K562 (cell line): ENCODE measurements around the gene GPX6. TPM values are rescaled to one million over a fixed set of nuclear protein-coding genes. Genes with fewer than 3 reads are reported as not detected.

Experiments used
- CBX1 ChIP-seq: sonication (generic); IDR thresholded peaks from 2 replicates; pipeline ENCODE4 v1.6.1; 2016; ENCODE audit warnings: antibody characterized with exemption, low read depth, mild to moderate bottlenecking
- CBX5 ChIP-seq: IDR thresholded peaks from 2 replicates; pipeline ENCODE4 v1.6.1; 2014; ENCODE audit warnings: low read depth, borderline replicate concordance
- CEBPB ChIP-seq: fragments of 450-650 bp; IDR thresholded peaks from 2 replicates; pipeline ENCODE4 v1.6.1; 2016; ENCODE audit warnings: missing genetic modification characterization, missing compliant biosample characterization
- CHD1 ChIP-seq: fragments of 200-600 bp; sonication (generic); IDR thresholded peaks from one replicate; pipeline ENCODE4 v1.6.1; 2012; ENCODE audit warnings: mild to moderate bottlenecking, moderate library complexity, low read length, inconsistent platforms
- E2F3 ChIP-seq: fragments of 250-450 bp; sonication (Bioruptor Pico); IDR thresholded peaks from 2 replicates; pipeline ENCODE4 v1.4.0; 2020; ENCODE audit warnings: mild to moderate bottlenecking
- ELF2 ChIP-seq: fragments of 250-450 bp; sonication (Bioruptor Pico); IDR thresholded peaks from 2 replicates; pipeline ENCODE4 v1.5.0; 2021; ENCODE audit warnings: mild to moderate bottlenecking
- HNRNPL ChIP-seq: fragments of 200-400 bp; formaldehyde crosslinking; IDR thresholded peaks from 2 replicates; pipeline ENCODE4 v1.6.1; 2017; ENCODE audit warnings: low read depth, mild to moderate bottlenecking, low read length
- MAFG ChIP-seq: fragments of 450-650 bp; conservative IDR thresholded peaks from 2 replicates; pipeline ENCODE4 v1.6.1; 2016; ENCODE audit warnings: missing genetic modification characterization, missing compliant biosample characterization
- NR3C1 ChIP-seq: sonication (generic); formaldehyde crosslinking; IDR thresholded peaks from 2 replicates; pipeline ENCODE4 v1.8.1; 2022; ENCODE audit warnings: missing genetic modification reagents
- RBM15 ChIP-seq: fragments of 200-400 bp; formaldehyde crosslinking; IDR thresholded peaks from 2 replicates; pipeline ENCODE4 v1.6.1; 2018; ENCODE audit warnings: mild to moderate bottlenecking, low read length, moderate library complexity; ENCODE audit not compliant: insufficient read depth
- TSC22D4 ChIP-seq: fragments of 450-650 bp; IDR thresholded peaks from 2 replicates; pipeline ENCODE4 v1.6.1; 2016; ENCODE audit warnings: missing genetic modification characterization, missing biosample characterization, control low read depth
- XRCC4 ChIP-seq: IDR thresholded peaks from one replicate; pipeline ENCODE4 v1.6.1; 2011; ENCODE audit not compliant: insufficient read depth, insufficient read length; ENCODE audit errors: extremely low read depth
- YBX1 ChIP-seq: fragments of 450-650 bp; IDR thresholded peaks from 2 replicates; pipeline ENCODE4 v1.7.1; 2016; ENCODE audit warnings: mild to moderate bottlenecking
- ZBTB17 ChIP-seq: fragments of 450-650 bp; formaldehyde crosslinking; IDR thresholded peaks from 2 replicates; pipeline ENCODE4 v1.4.0; 2020; ENCODE audit warnings: mild to moderate bottlenecking
- ZNF444 ChIP-seq: fragments of 250-450 bp; sonication (Bioruptor Pico); IDR thresholded peaks from 2 replicates; pipeline ENCODE4 v1.4.0; 2020; ENCODE audit warnings: mild to moderate bottlenecking, moderate library complexity
- ZNF586 ChIP-seq: fragments of 450-650 bp; formaldehyde crosslinking; conservative IDR thresholded peaks from 2 replicates; pipeline ENCODE4 v1.4.0; 2020; ENCODE audit warnings: mild to moderate bottlenecking, moderate library complexity
- polyA plus RNA-seq, 8 experiments: library from polyadenylated mRNA; depleted of rRNA in 4 of 8; stranded (reverse) in 5 of 8; unstranded in 3 of 8; fragments of >200 nt; fragmentation: Nextera tagmentation in 2 of 8; fragmentation: Illumina TruSeq in 1 of 8; extraction: Ambion mirVana in 2 of 8; extraction: Trizol in 1 of 8; gene quantifications; 2 replicates each; pipeline versions ENCODE4 v1.2.1 to v1.2.3, GENCODE V29; 2011 to 2014; ENCODE audit warnings: inconsistent platforms in 1 of 8, missing spikeins in 1 of 8
- total RNA-seq, 7 experiments: library from RNA; depleted of rRNA in 6 of 7; stranded (reverse); fragments of >200 nt in 6 of 7; fragmentation: Illumina TruSeq in 2 of 7; extraction: Trizol in 2 of 7; gene quantifications; 2 replicates each; pipeline versions ENCODE4 v1.2.1 to v1.2.3, GENCODE V29; 2011 to 2021; ENCODE audit warnings: low replicate concordance in 1 of 7
- TF ChIP-seq, protein P1 (sequence below): sonication (generic); formaldehyde crosslinking; IDR thresholded peaks from 2 replicates; pipeline ENCODE4 v1.8.1; 2023; ENCODE audit warnings: missing genetic modification reagents, mild to moderate bottlenecking, borderline replicate concordance
- TF ChIP-seq, protein P2 (sequence below): IDR thresholded peaks from 2 replicates; pipeline ENCODE4 v1.6.1; 2016; ENCODE audit warnings: missing genetic modification characterization, missing compliant biosample characterization
- TF ChIP-seq, protein P3 (sequence below): sonication (generic); formaldehyde crosslinking; IDR thresholded peaks from 2 replicates; pipeline ENCODE4 v1.8.0; 2022; ENCODE audit warnings: missing genetic modification reagents, mild to moderate bottlenecking, moderate library complexity, borderline replicate concordance

GPX6 gene
- total and polyA plus RNA-seq, 9 of the 15 experiments (the other 6 are each of a cell fraction or from before 2014, with no cell fraction given) = not detected

DNA sequence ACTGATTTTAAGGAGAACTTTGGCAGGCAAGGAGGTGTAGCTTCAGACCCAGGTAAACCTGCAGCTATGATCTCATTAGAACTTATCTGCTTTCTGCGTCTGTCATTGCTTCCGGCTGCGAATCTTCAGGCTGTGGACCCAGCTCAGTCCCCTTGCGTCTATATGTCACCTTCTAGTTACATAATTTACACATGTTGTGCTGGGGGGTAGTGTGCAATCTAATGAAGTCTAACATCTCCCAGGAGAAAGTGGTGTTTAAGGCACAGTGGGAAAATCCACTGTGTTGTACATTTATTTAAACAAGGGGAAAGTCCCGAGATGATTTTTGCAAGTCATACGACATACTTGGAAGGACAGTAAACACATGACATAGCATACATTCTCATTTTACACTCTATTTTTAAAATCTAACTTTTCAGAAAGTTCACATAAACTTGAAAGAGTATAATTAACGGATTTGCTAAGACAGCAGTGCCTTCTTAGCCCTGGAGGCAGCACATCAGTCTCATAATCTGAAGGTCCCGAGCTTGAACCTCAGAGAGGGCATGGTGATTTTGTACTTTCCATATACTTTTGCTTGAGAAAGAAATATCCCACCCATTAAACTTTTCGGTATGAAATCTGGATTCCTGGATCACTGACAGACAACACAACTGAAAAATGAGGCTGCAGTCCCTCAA, 35.2 kb downstream of the GPX6 start (continued):
- TF ChIP-seq CBX1 (no peak), XRCC4 (no peak), HNRNPL (no peak), MAFG (peak; percentile 92), ZNF444 (no peak), CHD1 (no peak), NR3C1 (no peak), RBM15 (no peak), CBX5 (no peak), ELF2 (CRISPR knock-in tag) (no peak), E2F3 (CRISPR knock-in tag) (no peak), TSC22D4 (tag) (no peak), YBX1 (no peak), ZNF586 (CRISPR knock-in tag) (no peak), CEBPB (tag) (peak; percentile 49; the same call in 1 of the 2 replicates), ZBTB17 (no peak)
- TF ChIP-seq, protein P1, sequence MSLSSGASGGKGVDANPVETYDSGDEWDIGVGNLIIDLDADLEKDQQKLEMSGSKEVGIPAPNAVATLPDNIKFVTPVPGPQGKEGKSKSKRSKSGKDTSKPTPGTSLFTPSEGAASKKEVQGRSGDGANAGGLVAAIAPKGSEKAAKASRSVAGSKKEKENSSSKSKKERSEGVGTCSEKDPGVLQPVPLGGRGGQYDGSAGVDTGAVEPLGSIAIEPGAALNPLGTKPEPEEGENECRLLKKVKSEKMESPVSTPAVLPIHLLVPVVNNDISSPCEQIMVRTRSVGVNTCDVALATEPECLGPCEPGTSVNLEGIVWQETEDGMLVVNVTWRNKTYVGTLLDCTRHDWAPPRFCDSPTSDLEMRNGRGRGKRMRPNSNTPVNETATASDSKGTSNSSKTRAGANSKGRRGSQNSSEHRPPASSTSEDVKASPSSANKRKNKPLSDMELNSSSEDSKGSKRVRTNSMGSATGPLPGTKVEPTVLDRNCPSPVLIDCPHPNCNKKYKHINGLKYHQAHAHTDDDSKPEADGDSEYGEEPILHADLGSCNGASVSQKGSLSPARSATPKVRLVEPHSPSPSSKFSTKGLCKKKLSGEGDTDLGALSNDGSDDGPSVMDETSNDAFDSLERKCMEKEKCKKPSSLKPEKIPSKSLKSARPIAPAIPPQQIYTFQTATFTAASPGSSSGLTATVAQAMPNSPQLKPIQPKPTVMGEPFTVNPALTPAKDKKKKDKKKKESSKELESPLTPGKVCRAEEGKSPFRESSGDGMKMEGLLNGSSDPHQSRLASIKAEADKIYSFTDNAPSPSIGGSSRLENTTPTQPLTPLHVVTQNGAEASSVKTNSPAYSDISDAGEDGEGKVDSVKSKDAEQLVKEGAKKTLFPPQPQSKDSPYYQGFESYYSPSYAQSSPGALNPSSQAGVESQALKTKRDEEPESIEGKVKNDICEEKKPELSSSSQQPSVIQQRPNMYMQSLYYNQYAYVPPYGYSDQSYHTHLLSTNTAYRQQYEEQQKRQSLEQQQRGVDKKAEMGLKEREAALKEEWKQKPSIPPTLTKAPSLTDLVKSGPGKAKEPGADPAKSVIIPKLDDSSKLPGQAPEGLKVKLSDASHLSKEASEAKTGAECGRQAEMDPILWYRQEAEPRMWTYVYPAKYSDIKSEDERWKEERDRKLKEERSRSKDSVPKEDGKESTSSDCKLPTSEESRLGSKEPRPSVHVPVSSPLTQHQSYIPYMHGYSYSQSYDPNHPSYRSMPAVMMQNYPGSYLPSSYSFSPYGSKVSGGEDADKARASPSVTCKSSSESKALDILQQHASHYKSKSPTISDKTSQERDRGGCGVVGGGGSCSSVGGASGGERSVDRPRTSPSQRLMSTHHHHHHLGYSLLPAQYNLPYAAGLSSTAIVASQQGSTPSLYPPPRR = no peak
- TF ChIP-seq, protein P2, sequence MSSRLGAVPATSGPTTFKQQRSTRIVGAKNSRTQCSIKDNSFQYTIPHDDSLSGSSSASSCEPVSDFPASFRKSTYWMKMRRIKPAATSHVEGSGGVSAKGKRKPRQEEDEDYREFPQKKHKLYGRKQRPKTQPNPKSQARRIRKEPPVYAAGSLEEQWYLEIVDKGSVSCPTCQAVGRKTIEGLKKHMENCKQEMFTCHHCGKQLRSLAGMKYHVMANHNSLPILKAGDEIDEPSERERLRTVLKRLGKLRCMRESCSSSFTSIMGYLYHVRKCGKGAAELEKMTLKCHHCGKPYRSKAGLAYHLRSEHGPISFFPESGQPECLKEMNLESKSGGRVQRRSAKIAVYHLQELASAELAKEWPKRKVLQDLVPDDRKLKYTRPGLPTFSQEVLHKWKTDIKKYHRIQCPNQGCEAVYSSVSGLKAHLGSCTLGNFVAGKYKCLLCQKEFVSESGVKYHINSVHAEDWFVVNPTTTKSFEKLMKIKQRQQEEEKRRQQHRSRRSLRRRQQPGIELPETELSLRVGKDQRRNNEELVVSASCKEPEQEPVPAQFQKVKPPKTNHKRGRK (tag) = no peak
- TF ChIP-seq, protein P3, sequence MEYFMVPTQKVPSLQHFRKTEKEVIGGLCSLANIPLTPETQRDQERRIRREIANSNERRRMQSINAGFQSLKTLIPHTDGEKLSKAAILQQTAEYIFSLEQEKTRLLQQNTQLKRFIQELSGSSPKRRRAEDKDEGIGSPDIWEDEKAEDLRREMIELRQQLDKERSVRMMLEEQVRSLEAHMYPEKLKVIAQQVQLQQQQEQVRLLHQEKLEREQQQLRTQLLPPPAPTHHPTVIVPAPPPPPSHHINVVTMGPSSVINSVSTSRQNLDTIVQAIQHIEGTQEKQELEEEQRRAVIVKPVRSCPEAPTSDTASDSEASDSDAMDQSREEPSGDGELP (CRISPR knock-in tag) = no peak
